A673 (cell line): ENCODE data around the gene THRSP.

Experiments used
- EZH2 ChIP-seq: fragments of 200-600 bp; sonication (generic); IDR thresholded peaks from 2 replicates; pipeline ENCODE4 v1.6.1; 2017; ENCODE audit warnings: borderline replicate concordance, low read depth, mild to moderate bottlenecking, mixed read lengths, antibody characterized with exemption, low read length; ENCODE audit not compliant: poor library complexity, severe bottlenecking
- TF ChIP-seq, protein P1 (sequence below): fragments of 300-800, 200-600 bp; sonication (generic); conservative IDR thresholded peaks from 2 replicates; pipeline ENCODE4 v1.5.1; 2017; ENCODE audit warnings: low read depth, mild to moderate bottlenecking, antibody characterized with exemption, low read length, moderate library complexity, mixed read lengths

GRCh38 chr11:78039919-78040671 is 23.6 kb upstream of the THRSP start:
- TF ChIP-seq, protein P1, sequence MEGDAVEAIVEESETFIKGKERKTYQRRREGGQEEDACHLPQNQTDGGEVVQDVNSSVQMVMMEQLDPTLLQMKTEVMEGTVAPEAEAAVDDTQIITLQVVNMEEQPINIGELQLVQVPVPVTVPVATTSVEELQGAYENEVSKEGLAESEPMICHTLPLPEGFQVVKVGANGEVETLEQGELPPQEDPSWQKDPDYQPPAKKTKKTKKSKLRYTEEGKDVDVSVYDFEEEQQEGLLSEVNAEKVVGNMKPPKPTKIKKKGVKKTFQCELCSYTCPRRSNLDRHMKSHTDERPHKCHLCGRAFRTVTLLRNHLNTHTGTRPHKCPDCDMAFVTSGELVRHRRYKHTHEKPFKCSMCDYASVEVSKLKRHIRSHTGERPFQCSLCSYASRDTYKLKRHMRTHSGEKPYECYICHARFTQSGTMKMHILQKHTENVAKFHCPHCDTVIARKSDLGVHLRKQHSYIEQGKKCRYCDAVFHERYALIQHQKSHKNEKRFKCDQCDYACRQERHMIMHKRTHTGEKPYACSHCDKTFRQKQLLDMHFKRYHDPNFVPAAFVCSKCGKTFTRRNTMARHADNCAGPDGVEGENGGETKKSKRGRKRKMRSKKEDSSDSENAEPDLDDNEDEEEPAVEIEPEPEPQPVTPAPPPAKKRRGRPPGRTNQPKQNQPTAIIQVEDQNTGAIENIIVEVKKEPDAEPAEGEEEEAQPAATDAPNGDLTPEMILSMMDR, result no peak
- no peak for TF ChIP-seq EZH2
